ENCODE data around the gene KNCN.

DNA sequence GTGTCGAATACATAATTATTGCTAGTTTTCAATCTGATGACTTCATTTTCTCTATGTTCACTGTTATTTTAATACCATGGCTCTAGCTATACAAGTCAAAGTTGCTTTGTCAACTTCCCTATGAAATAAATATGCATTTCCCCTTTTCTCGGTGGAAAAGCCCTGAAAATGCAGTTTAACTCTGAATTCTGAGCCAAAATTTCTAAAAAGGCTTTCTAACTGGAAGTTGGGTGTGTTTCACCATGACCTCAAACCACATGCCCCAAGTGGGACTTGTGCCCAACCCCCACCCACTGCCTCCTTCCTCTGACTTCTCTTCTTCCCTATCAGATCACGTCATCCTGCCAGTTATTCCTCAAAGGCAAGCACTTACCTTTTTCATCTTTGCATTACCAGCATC is 43.7 kb upstream of the KNCN start:
- no peak for TF ChIP-seq TAF1 (IDR thresholded peaks at IDR 0.05; ENCODE audit: low read depth)
- TF ChIP-seq, protein P1, sequence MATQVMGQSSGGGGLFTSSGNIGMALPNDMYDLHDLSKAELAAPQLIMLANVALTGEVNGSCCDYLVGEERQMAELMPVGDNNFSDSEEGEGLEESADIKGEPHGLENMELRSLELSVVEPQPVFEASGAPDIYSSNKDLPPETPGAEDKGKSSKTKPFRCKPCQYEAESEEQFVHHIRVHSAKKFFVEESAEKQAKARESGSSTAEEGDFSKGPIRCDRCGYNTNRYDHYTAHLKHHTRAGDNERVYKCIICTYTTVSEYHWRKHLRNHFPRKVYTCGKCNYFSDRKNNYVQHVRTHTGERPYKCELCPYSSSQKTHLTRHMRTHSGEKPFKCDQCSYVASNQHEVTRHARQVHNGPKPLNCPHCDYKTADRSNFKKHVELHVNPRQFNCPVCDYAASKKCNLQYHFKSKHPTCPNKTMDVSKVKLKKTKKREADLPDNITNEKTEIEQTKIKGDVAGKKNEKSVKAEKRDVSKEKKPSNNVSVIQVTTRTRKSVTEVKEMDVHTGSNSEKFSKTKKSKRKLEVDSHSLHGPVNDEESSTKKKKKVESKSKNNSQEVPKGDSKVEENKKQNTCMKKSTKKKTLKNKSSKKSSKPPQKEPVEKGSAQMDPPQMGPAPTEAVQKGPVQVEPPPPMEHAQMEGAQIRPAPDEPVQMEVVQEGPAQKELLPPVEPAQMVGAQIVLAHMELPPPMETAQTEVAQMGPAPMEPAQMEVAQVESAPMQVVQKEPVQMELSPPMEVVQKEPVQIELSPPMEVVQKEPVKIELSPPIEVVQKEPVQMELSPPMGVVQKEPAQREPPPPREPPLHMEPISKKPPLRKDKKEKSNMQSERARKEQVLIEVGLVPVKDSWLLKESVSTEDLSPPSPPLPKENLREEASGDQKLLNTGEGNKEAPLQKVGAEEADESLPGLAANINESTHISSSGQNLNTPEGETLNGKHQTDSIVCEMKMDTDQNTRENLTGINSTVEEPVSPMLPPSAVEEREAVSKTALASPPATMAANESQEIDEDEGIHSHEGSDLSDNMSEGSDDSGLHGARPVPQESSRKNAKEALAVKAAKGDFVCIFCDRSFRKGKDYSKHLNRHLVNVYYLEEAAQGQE (IDR thresholded peaks at IDR 0.05; ENCODE audit: borderline replicate concordance) = no peak
- no peak for TF ChIP-seq EP300 (conservative IDR thresholded peaks at IDR 0.05; ENCODE audit: poor library complexity, severe bottlenecking)
- TF ChIP-seq, protein P2, sequence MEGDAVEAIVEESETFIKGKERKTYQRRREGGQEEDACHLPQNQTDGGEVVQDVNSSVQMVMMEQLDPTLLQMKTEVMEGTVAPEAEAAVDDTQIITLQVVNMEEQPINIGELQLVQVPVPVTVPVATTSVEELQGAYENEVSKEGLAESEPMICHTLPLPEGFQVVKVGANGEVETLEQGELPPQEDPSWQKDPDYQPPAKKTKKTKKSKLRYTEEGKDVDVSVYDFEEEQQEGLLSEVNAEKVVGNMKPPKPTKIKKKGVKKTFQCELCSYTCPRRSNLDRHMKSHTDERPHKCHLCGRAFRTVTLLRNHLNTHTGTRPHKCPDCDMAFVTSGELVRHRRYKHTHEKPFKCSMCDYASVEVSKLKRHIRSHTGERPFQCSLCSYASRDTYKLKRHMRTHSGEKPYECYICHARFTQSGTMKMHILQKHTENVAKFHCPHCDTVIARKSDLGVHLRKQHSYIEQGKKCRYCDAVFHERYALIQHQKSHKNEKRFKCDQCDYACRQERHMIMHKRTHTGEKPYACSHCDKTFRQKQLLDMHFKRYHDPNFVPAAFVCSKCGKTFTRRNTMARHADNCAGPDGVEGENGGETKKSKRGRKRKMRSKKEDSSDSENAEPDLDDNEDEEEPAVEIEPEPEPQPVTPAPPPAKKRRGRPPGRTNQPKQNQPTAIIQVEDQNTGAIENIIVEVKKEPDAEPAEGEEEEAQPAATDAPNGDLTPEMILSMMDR (IDR thresholded peaks at IDR 0.05; ENCODE audit: poor library complexity, severe bottlenecking) = no peak
- no peak for TF ChIP-seq RAD21 (conservative IDR thresholded peaks at IDR 0.05)
